Activated T-helper 2 cell treated with anti-CD3 and anti-CD28 coated beads, Interferon-gamma antibody, Interleukin-2, Interleukin-4, amounts not matched to agents 10 μg/mL and 5 μg/mL and 100 μg/mL, durations not matched to agents 14 hours and 24 hours and 36 hours (primary cell): ENCODE results near the gene BTBD19. TPM values are rescaled to one million over a fixed set of nuclear protein-coding genes. Genes with fewer than 3 reads are reported as not detected.

Experiments
- DNase-seq: peaks from one replicate; pipeline ENCODE4 v3.0.0; 2021; ENCODE audit warnings: low spot score
- H3K27ac Mint-ChIP-seq: one replicate; pipeline ENCODE4 v1.8.0; 2021; ENCODE audit warnings: mixed read lengths
- H3K27me3 Mint-ChIP-seq: one replicate; pipeline ENCODE4 v1.8.0; 2021; ENCODE audit warnings: low read depth, mixed read lengths
- H3K36me3 Mint-ChIP-seq: one replicate; pipeline ENCODE4 v1.8.0; 2021; ENCODE audit warnings: low read depth, mixed read lengths
- H3K4me1 Mint-ChIP-seq: one replicate; pipeline ENCODE4 v1.8.0; 2021; ENCODE audit warnings: low read depth, mixed read lengths
- H3K4me3 Mint-ChIP-seq: one replicate; pipeline ENCODE4 v1.8.0; 2021; ENCODE audit warnings: low read depth, mild to moderate bottlenecking, moderate library complexity, mixed read lengths
- H3K9me3 Mint-ChIP-seq: one replicate; pipeline ENCODE4 v1.8.0; 2021; ENCODE audit warnings: mixed read lengths
- intact Hi-C: fragments of 100-400 bp; cut with micrococcal nuclease; formaldehyde crosslinking; loops from one replicate; pipeline ENCODE4 v1.15.1; 2023
- total RNA-seq: library from RNA; stranded (reverse); gene quantifications from 2 replicates; pipeline ENCODE4 v1.2.3, GENCODE V29; 2022

Gene BTBD19
- total RNA-seq, 1 donor from 2014 or later, result 17.0 TPM

GRCh38 chr1:44862829-44863401 is 54.6 kb downstream of the BTBD19 start:
- no peak overlapping the region for H3K27ac Mint-ChIP-seq
- DNase-seq, result no peak
- H3K27me3 Mint-ChIP-seq, result no peaks in the 10 kb centered on the region
- no peak overlapping the region for H3K4me3 Mint-ChIP-seq
- peaks cover 4% of the 10 kb centered on the region for H3K4me1 Mint-ChIP-seq
- H3K36me3 Mint-ChIP-seq, result peaks cover 20% of the 10 kb centered on the region
- H3K9me3 Mint-ChIP-seq, result no peaks in the 10 kb centered on the region
- intact Hi-C loops, result no loop called here

Other genes starting within 250 kb of the BTBD19 start
- 6.3 and 6.7 TPM in 2 replicates for gene TMEM53, start 134.0 kb upstream of the BTBD19 start, total RNA-seq
- gene ARMH1, start 133.8 kb upstream of the BTBD19 start, total RNA-seq, result 139 and 157 TPM in 2 replicates
- gene RNU5D-1, start 77.4 kb upstream of the BTBD19 start, total RNA-seq, result not detected in 2 replicates
- 82.7 and 83.5 TPM in 2 replicates for gene KIF2C, start 68.7 kb upstream of the BTBD19 start, total RNA-seq
- 2,328 and 2,356 TPM in 2 replicates for gene RPS8, start 33.0 kb upstream of the BTBD19 start, total RNA-seq
- gene BEST4, start 20.4 kb upstream of the BTBD19 start, total RNA-seq, result 0.91 and 1.7 TPM in 2 replicates
- gene PLK3, start 8.1 kb upstream of the BTBD19 start, total RNA-seq, result 128 and 135 TPM in 2 replicates
- 0.32 TPM in 1 of 2 replicates, not detected in the other for gene DYNLT4, start 1.2 kb upstream of the BTBD19 start, total RNA-seq
- 0.59 and 0.74 TPM in 2 replicates for gene PTCH2, start 34.7 kb downstream of the BTBD19 start, total RNA-seq
- 42.6 and 43.9 TPM in 2 replicates for gene EIF2B3, start 178.1 kb downstream of the BTBD19 start, total RNA-seq
- gene HECTD3, start 202.8 kb downstream of the BTBD19 start, total RNA-seq, result 20.7 and 22.1 TPM in 2 replicates
- gene UROD, start 203.7 kb downstream of the BTBD19 start, total RNA-seq, result 84.8 and 85.9 TPM in 2 replicates